HL-60 (cell line): ENCODE results near the gene SERPINI1.

Experiments
- DNase-seq, 2 experiments: peaks; one replicate each; pipeline ENCODE4 v3.0.0-alpha.2; 2010 to 2020; ENCODE audit warnings: low read depth in 1 of 2, low spot score in 1 of 2
- H3K27ac ChIP-seq: fragments of 250-450 bp; sonication (Bioruptor Pico); replicated peaks from 2 replicates; pipeline ENCODE4 v1.5.1; 2020; ENCODE audit warnings: mild to moderate bottlenecking, moderate library complexity
- H3K27me3 ChIP-seq: fragments of 250-450 bp; sonication (Bioruptor Pico); 2 replicates; pipeline ENCODE4 v1.5.1; 2021; ENCODE audit warnings: mild to moderate bottlenecking, moderate library complexity; ENCODE audit not compliant: insufficient read depth, poor library complexity, severe bottlenecking
- H3K4me3 ChIP-seq: replicated peaks from 2 replicates; pipeline ENCODE4 v1.5.1; 2011; ENCODE audit warnings: mild to moderate bottlenecking, control low read depth, low read length; ENCODE audit not compliant: insufficient read depth
- CTCF ChIP-seq: IDR thresholded peaks from one replicate; pipeline ENCODE4 v1.5.1; 2011; ENCODE audit warnings: low read length, control low read depth, inconsistent platforms; ENCODE audit not compliant: insufficient read depth
- GABPA ChIP-seq: IDR thresholded peaks from 2 replicates; pipeline ENCODE4 v1.6.1; 2012; ENCODE audit warnings: low read depth
- POLR2AphosphoS5 ChIP-seq: IDR thresholded peaks from 2 replicates; pipeline ENCODE4 v1.6.1; 2012; ENCODE audit warnings: low read depth
- REST ChIP-seq: IDR thresholded peaks from 2 replicates; pipeline ENCODE4 v1.6.1; 2012; ENCODE audit warnings: low read depth; ENCODE audit not compliant: insufficient replicate concordance
- SPI1 ChIP-seq: IDR thresholded peaks from 2 replicates; pipeline ENCODE4 v1.6.1; 2012; ENCODE audit warnings: low read depth, mild to moderate bottlenecking, borderline replicate concordance

Gene SERPINI1

GRCh38 chr3:167854846-167855245 is 119.3 kb downstream of the SERPINI1 start:
- no peaks in the 10 kb centered on the region for H3K27me3 ChIP-seq
- no peak overlapping the region for H3K4me3 ChIP-seq
- DNase-seq, result no peak
- no peak overlapping the region for H3K27ac ChIP-seq
- TF ChIP-seq POLR2AphosphoS5 (no peak), REST (no peak), CTCF (no peak), SPI1 (no peak), GABPA (no peak)

- DNase-seq, result no peak
Measured at GRCh38 chr3:167855306-167855705, 119.8 kb downstream of the SERPINI1 start.

GRCh38 chr3:167858865-167859264 is 123.3 kb downstream of the SERPINI1 start:
- no peak for DNase-seq
- no peak overlapping the region for H3K27ac ChIP-seq
- no peak overlapping the region for H3K4me3 ChIP-seq
- no peaks in the 10 kb centered on the region for H3K27me3 ChIP-seq
- TF ChIP-seq SPI1, result no peak
- no peak for TF ChIP-seq REST
- TF ChIP-seq POLR2AphosphoS5, result no peak
- no peak for TF ChIP-seq CTCF
- no peak for TF ChIP-seq GABPA

More at GRCh38 chr3:167855306-167855705, 119.8 kb downstream of the SERPINI1 start:
- no peak for TF ChIP-seq GABPA
- no peak for TF ChIP-seq CTCF
- no peak for TF ChIP-seq REST
- no peak for TF ChIP-seq POLR2AphosphoS5
- TF ChIP-seq SPI1, result no peak
- no peaks in the 10 kb centered on the region for H3K27me3 ChIP-seq
- H3K4me3 ChIP-seq, result no peak overlapping the region
- H3K27ac ChIP-seq, result no peak overlapping the region
